ENCODE measurements around the gene SPTSSA.

DNA sequence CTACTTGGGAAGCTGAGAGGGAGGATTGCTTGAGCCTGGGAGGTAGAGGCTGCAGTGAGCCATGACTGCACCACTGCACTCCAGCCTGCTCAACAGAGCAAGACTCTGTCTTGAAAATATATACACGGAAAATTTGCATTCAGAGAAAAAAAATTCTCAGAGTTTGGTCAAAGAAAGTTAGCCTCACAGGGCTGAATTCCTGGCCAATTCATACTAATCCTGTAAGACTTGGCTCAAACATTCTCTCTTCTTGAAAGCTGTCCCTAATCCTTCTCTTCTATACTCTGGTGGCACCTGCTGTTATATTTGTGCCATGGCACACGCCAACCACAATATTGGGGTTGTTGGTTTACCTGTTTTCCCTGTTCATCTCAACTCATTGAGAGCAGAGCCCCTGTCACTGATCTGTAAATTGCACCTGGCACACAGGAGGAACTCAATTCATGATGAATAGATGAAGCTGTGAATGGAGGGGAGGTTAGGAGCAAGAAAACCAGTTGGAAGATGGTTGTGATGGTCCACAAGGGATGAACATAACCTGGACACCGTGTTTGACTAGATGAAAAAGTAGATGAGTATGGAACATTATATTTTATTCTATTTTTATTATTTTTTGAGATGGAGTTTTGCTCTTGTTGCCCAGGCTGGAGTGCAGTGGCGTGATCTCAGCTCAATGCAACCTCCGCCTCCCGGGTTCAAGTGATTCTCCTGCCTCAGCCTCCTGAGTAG is 36.8 kb upstream of the SPTSSA start:
- peak in 4 of 6 experiments; percentile 34 to 96 (median 92) for TF ChIP-seq CTCF (IDR thresholded peaks at IDR 0.05)
- no peak for TF ChIP-seq POLR2A (IDR thresholded peaks at IDR 0.05)
